ENCODE results near the gene EPG5. TPM values are rescaled to one million over a fixed set of nuclear protein-coding genes. Genes with fewer than 3 reads are reported as not detected.
A peak's percentile ranks its signal among the peaks of the same experiment; 100 is the strongest.

Gene EPG5
- total RNA-seq, 1 donor from 2014 or later = 44.0 TPM

- peak; percentile 36 for DNase-seq (ENCODE audit: low read depth)
These were observed 160.9 kb downstream of the EPG5 start for GRCh38 chr18:45806226-45806625.

GRCh38 chr18:45805551-45805950 lies 161.6 kb downstream of the EPG5 start:
- no peak for DNase-seq (ENCODE audit: low read depth)

- DNase-seq (ENCODE audit: low read depth) = peak; percentile 97
These were observed 164.2 kb downstream of the EPG5 start for GRCh38 chr18:45802814-45803492.

DNA sequence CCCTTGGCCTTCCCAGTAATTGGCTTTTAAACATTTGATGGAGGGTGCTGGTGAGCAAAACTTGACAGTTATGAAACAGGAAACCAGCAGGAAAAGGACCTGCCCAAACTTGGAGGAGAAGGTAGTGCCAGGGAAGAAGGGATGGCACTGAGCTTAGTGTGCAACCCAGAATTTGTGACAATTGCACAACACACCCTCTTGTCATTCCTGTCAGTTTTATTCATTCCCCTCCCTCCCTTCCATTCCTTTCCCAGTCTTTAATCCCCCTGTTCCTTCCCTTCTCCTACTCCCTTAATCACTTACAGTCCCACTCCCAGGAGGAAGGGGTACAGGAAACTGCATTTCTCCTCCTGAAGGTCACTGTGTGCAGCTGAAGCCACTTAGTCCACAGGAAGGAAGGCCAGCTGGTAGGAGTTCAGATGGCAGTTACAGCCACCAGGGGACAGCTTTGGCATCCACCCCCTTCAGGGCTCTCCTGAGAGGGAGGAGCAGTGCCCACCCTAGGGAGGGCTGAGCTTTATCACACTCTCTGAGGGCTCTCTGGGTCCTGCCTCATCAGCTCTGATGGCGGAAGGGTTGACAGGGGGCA lies 165.6 kb downstream of the EPG5 start:
- no peak for DNase-seq (ENCODE audit: low read depth)

Other genes starting within 250 kb of the EPG5 start
- gene SLC14A1, start 243.1 kb downstream of the EPG5 start, total RNA-seq = 0.15 and 0.17 TPM in 2 replicates
- 1.1 and 2.1 TPM in 2 replicates for gene SIGLEC15, start 141.7 kb downstream of the EPG5 start, total RNA-seq
- 21.9 and 28.9 TPM in 2 replicates for gene PSTPIP2, start 104.9 kb upstream of the EPG5 start, total RNA-seq
- gene ATP5F1A, start 131.0 kb upstream of the EPG5 start, total RNA-seq = 1,050 and 1,307 TPM in 2 replicates
- 51.3 and 85.3 TPM in 2 replicates for gene HAUS1, start 137.1 kb upstream of the EPG5 start, total RNA-seq

Measured in renal cortical epithelial cell (primary cell).